Right lobe of liver (tissue), 4 donors: Measurements from ENCODE around the gene LGALS9.

Experiments
- POLR2A ChIP-seq: fragments of 450-650 bp; IDR thresholded peaks from one replicate; pipeline ENCODE4 v1.6.1; 2017; ENCODE audit warnings: antibody characterized with exemption, mild to moderate bottlenecking
- TF ChIP-seq, protein P1 (sequence below), 4 donors: fragments of 200-600 bp in 3 of 4; fragments of 450-650 bp in 1 of 4; IDR thresholded peaks; one replicate each; pipeline versions ENCODE4 v1.5.1 to v1.8.0; 2016 to 2022; ENCODE audit warnings: antibody characterized with exemption in 4 of 4, mild to moderate bottlenecking in 2 of 4
- donor health status: DM: no; HTN: no; CAD: no.
- donor health status: DM: no; HTN: no; CAD: no.
- donor health status: DM: no; HTN: yes; CAD: no.

DNA sequence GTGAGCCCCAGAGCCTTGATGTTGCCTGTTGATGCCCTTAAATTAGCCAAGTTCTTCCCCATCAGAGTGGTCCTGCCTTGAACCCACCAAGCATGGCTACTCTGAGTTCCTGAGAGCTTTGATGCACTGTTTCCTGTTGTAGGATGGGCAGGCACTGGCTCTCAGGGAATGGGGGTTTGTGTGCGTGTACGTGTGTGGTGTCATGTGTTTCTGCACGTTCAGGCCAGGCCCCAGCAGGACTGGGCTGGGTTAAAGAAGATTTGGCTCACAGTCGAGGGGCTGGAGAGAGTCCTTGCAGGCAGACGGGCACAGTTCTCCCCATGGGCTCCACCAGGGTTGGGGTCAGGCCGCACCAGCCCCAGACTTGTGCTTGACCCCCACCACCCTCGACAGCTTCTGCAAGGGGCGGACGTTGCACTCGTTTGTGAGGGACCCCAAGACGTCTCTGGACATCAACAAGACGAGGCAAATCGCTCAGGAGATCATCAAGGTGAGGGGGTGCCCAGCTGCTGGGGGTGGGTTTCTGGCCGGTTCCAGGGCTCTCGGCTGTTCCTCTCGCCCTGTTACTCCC is 23.4 kb upstream of the LGALS9 start:
- TF ChIP-seq, protein P1, sequence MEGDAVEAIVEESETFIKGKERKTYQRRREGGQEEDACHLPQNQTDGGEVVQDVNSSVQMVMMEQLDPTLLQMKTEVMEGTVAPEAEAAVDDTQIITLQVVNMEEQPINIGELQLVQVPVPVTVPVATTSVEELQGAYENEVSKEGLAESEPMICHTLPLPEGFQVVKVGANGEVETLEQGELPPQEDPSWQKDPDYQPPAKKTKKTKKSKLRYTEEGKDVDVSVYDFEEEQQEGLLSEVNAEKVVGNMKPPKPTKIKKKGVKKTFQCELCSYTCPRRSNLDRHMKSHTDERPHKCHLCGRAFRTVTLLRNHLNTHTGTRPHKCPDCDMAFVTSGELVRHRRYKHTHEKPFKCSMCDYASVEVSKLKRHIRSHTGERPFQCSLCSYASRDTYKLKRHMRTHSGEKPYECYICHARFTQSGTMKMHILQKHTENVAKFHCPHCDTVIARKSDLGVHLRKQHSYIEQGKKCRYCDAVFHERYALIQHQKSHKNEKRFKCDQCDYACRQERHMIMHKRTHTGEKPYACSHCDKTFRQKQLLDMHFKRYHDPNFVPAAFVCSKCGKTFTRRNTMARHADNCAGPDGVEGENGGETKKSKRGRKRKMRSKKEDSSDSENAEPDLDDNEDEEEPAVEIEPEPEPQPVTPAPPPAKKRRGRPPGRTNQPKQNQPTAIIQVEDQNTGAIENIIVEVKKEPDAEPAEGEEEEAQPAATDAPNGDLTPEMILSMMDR (IDR thresholded peaks at IDR 0.05): no peak
- no peak for TF ChIP-seq POLR2A
